ENCODE data around the gene LYRM4.

Gene LYRM4

DNA sequence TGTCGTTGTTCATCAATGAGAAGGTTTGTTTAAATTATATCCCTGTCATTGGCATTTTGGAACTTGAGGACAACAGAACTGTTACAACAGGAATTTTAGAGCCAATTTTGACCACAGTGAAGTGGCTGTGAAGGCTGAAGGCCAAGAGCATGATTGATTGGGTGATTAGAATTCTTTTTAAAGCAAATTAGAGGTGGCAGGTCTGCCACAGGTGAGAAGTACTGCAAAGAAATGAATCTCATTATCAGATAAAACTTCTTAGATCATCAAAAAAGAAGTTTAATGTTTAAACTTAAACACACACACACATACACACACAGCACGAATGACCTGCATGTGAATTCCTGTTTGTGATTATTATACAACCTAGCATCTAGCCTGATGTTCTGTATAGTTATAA is 32.9 kb upstream of the LYRM4 start:
- no peak for TF ChIP-seq POLR2AphosphoS5 (IDR thresholded peaks at IDR 0.05; ENCODE audit: low read depth, low read length)
- TF ChIP-seq, protein P1, sequence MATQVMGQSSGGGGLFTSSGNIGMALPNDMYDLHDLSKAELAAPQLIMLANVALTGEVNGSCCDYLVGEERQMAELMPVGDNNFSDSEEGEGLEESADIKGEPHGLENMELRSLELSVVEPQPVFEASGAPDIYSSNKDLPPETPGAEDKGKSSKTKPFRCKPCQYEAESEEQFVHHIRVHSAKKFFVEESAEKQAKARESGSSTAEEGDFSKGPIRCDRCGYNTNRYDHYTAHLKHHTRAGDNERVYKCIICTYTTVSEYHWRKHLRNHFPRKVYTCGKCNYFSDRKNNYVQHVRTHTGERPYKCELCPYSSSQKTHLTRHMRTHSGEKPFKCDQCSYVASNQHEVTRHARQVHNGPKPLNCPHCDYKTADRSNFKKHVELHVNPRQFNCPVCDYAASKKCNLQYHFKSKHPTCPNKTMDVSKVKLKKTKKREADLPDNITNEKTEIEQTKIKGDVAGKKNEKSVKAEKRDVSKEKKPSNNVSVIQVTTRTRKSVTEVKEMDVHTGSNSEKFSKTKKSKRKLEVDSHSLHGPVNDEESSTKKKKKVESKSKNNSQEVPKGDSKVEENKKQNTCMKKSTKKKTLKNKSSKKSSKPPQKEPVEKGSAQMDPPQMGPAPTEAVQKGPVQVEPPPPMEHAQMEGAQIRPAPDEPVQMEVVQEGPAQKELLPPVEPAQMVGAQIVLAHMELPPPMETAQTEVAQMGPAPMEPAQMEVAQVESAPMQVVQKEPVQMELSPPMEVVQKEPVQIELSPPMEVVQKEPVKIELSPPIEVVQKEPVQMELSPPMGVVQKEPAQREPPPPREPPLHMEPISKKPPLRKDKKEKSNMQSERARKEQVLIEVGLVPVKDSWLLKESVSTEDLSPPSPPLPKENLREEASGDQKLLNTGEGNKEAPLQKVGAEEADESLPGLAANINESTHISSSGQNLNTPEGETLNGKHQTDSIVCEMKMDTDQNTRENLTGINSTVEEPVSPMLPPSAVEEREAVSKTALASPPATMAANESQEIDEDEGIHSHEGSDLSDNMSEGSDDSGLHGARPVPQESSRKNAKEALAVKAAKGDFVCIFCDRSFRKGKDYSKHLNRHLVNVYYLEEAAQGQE (IDR thresholded peaks at IDR 0.05; ENCODE audit: insufficient read depth in 1 of 2, low read depth in 2 of 2, low read length in 2 of 2), result no peak
- TF ChIP-seq TAF1 (IDR thresholded peaks at IDR 0.05; ENCODE audit: borderline replicate concordance, insufficient read depth, low read length), result no peak
- TF ChIP-seq FOXP2 (optimal IDR thresholded peaks at IDR 0.05; ENCODE audit: borderline replicate concordance, extremely low read depth, extremely low read length, insufficient read depth), result no peak
- no peak for TF ChIP-seq SIN3A (IDR thresholded peaks at IDR 0.05; ENCODE audit: borderline replicate concordance, insufficient read depth, low read length)

DNA sequence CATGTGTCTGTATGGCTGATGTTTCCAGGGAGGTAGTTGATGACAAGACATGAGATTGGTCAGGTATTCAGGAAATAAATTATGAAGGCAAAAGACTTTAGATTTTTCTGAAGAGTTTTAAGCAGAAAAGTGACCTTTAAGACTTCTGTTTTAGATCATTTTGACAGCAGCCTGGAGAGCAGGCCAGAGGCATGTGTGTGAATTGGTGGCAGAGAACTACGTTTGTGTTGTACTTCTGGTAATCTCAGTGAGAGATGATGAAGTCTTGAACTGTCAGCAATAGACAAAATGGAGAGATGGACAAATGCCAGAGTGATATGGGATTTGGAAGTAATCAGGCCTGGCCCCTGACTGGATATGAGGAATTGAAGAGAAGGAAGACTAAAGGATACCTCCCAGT is 31.4 kb upstream of the LYRM4 start:
- TF ChIP-seq TAF1 (IDR thresholded peaks at IDR 0.05; ENCODE audit: borderline replicate concordance, insufficient read depth, low read length) (no peak), SIN3A (IDR thresholded peaks at IDR 0.05; ENCODE audit: borderline replicate concordance, insufficient read depth, low read length) (no peak), FOXP2 (optimal IDR thresholded peaks at IDR 0.05; ENCODE audit: borderline replicate concordance, extremely low read depth, extremely low read length, insufficient read depth) (no peak), POLR2AphosphoS5 (IDR thresholded peaks at IDR 0.05; ENCODE audit: low read depth, low read length) (no peak)
- TF ChIP-seq, protein P1 (IDR thresholded peaks at IDR 0.05; ENCODE audit: insufficient read depth in 1 of 2, low read depth in 2 of 2, low read length in 2 of 2), result no peak

DNA sequence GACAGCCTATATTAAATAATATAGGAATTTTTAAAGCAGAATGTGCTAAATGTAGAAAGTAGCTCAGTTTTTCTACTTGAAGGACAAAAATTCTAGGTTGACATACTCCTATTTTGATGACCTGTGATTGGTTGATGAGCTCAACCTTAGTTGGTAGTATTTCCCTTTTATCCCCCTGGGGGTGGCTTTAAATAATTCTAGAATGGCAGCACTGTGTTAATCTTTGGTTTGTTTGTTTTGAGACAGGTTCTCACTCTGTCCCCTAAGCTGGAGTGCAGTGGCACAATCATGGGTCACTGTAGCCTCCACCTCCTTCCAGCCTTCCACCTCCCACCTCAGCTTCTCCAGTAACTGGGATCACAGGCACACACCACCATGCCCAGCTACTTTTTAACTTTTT is 29.8 kb upstream of the LYRM4 start:
- TF ChIP-seq POLR2AphosphoS5 (IDR thresholded peaks at IDR 0.05; ENCODE audit: low read depth, low read length), result no peak
- no peak for TF ChIP-seq FOXP2 (optimal IDR thresholded peaks at IDR 0.05; ENCODE audit: borderline replicate concordance, extremely low read depth, extremely low read length, insufficient read depth)
- TF ChIP-seq TAF1 (IDR thresholded peaks at IDR 0.05; ENCODE audit: borderline replicate concordance, insufficient read depth, low read length), result no peak
- TF ChIP-seq SIN3A (IDR thresholded peaks at IDR 0.05; ENCODE audit: borderline replicate concordance, insufficient read depth, low read length), result no peak
- TF ChIP-seq, protein P1 (IDR thresholded peaks at IDR 0.05; ENCODE audit: insufficient read depth in 1 of 2, low read depth in 2 of 2, low read length in 2 of 2), result no peak

DNA sequence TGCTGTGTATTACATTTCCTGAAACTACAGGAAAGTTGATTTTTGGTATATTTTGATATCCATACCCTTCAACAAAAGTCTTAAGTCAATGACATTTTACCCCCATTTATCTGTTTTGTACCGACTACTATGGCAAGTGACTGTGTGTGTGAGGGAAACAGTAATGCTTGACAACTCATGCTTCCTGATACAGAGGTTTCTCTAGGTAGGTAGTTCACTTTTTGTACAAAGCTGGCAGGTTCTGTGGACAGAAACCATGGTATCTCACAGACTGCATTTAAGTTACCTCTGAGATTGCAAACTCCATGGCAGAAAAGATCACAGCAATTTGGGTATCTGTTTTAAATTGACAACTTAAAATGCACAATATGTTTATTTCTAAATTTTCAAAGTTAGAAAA is 29.3 kb upstream of the LYRM4 start:
- TF ChIP-seq SIN3A (IDR thresholded peaks at IDR 0.05; ENCODE audit: borderline replicate concordance, insufficient read depth, low read length) (no peak), TAF1 (IDR thresholded peaks at IDR 0.05; ENCODE audit: borderline replicate concordance, insufficient read depth, low read length) (no peak)

DNA sequence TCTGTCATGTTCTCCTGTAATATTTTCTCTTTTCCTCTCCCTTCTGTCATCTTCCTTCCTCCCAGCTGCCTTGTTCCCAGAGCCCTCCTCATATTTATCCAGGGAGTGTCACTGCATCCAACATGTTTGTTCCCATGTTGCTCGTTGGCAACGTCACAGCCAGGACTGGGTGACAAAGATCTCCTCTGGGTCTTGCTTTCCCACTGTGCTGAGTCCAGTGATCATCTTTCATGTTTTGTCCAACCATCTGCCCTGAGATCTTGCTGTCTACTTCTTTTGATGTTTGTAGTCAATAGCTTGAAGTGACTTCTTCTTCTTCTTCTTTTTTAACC is 27.2 kb upstream of the LYRM4 start:
- no peak for TF ChIP-seq FOXP2 (optimal IDR thresholded peaks at IDR 0.05; ENCODE audit: borderline replicate concordance, extremely low read depth, extremely low read length, insufficient read depth)
- TF ChIP-seq POLR2AphosphoS5 (IDR thresholded peaks at IDR 0.05; ENCODE audit: low read depth, low read length), result no peak
- TF ChIP-seq, protein P1 (IDR thresholded peaks at IDR 0.05; ENCODE audit: insufficient read depth in 1 of 2, low read depth in 2 of 2, low read length in 2 of 2), result no peak
- TF ChIP-seq TAF1 (IDR thresholded peaks at IDR 0.05; ENCODE audit: borderline replicate concordance, insufficient read depth, low read length), result no peak
- TF ChIP-seq SIN3A (IDR thresholded peaks at IDR 0.05; ENCODE audit: borderline replicate concordance, insufficient read depth, low read length), result no peak
